HG03457 (cell line): Measurements from ENCODE around the gene GBP2.
"Not testable (repeated sequence)": the region's sequence is repeated elsewhere in the genome, so short reads cannot be mapped to it uniquely, and the experiment has no call there.

Experiments used
- ATAC-seq: cut with Tn5 transposase; IDR thresholded peaks from one replicate; pipeline ENCODE4 v1.9.1; 2021; ENCODE audit warnings: moderate number of reproducible peaks; ENCODE audit not compliant: unreplicated experiment

Gene GBP2

DNA sequence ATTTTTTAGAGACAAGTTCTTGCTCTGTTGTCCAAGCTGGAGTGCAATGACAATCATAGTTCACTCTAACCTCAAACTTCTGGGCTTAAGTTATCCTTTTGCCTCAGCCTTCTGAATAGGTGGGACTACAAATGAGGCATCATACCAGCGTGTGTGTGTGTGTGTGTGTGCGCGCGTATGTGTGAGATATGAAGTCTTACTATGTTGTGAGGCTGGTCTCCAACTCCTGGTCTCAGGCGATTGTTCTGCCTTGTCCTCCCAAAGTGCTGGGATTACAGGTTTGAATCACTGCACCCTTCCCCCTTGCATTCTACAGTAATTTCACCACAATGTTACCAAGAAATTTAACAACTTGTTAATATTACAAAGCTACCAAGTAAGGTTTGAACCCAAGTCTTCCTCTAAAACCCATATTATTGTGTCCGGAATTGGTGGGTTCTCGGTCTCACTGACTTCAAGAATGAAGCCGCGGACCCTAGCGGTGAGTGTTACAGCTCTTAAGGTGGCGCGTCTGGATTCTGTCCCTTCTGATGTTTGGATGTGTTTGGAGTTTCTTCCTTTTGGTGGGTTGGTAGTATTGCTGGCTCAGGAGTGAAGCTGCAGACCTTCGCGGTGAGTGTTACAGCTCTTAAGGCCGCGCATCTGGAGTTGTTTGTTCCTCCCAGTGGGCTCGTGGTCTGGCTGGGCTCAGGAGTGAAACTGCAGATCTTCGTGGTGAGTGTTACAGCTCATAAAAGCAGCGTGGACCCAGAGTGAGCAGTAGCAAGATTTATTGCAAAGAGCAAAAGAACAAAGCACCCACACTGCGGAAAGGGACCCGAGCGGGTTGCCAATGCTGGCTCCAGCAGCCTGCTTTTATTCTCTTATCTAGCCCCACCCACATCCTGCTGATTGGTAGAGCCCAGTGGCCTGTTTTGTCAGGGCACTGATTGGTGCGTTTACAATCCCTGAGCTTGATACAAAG lies 970 bp upstream of the GBP2 start:
- not testable (repeated sequence) for ATAC-seq

DNA sequence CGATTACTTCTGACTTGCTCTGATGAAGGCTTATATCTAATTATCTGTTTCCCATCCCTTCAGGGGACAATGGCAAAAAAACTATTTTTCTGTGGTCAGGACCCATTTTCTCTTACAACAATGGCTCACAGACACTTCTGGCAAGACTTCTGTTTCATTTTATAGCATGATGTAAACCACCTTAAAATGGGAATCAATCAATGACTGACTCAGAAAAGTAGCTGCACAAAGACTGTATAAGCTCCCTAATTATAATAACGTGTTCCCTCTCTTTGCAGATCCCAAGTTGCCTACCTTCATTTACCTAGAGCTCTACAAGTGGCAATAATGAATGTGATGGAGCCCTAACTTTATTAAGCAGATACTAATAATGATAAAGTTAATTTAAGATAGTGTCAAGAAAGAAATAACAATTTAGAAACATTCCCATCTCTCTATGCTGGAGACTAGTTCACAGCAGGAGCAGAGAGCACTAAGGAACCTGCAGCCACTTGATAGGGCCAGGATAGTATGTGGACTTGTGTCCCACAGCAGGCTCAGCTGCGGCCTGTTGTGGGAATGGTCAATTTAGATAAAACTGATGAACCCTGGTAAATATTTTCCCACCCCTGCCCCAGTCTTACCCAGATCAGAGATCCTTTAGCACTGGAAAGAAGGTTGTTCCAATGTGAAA lies 538 bp downstream of the GBP2 start:
- ATAC-seq = no peak

DNA sequence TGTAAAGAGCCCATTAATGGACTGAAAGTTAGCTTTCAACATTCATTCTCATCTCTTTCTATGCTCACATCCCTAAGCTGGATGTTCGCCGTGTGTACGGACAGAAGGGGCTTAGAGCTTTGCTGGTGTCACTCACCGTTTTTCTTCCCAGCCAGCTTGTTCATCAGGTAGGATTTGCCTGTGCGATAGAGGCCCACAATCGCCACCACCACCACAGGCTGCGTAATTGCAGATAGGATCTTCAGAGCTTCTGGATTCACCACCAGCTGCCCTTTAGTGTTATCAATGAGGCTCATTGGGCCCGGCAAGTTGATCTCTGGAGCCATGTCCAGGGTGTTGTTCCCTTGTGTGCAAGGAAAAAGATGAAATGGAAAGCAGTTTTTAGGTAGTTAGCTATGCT lies 4.3 kb downstream of the GBP2 start:
- ATAC-seq = no peak

DNA sequence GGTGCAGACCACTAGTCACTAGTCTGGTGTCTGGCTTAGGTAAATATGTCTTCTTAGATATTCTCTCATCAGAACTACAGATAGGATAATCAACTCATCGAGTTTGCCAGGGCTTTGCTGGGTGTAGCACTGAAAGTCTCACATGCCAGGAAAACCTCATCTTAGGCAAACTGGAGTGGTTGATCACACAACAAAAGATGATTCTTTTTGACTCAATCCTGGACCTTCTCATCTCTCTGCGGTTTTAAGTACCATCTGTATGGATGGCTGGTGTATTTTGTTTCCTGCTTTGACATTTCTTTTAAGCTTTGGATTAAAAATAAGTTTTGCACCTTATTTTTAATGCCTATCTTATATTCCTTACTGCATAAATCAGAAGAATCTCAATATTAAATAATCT lies 11.3 kb downstream of the GBP2 start:
- no peak for ATAC-seq

DNA sequence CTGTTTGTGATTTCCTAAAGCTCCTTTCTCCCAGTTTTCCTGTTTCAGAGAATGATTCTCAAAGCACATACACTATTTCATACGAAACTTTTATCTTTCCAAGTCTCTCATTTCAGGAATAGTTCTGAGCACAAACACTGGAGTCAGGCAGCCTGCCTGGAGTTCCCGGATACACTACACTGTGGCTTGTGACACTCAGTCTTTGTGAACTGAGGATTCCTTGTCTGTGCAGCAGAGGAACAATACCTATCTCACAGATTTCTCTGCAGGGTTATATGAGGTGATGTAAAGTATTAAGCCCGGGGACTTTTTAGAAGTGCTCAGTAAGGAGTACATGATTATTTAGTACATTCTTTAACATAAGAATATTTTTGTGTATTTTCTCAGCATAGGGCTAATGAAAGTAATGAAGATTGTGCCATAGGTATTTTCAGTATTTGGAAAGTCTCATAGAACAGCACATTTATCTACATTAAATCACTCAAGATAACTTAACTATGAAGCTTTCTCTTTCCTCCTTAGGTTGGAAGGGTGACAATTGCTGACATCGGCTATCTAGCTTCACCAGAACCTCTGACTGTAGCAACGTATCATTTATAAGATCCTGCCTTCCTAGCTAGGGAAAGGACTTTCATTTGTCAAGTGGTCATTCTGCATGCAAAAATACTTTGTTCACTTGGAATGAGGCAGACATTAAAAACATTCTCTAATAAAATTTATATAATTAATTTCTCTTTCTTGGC lies 12.9 kb downstream of the GBP2 start:
- ATAC-seq = no peak

DNA sequence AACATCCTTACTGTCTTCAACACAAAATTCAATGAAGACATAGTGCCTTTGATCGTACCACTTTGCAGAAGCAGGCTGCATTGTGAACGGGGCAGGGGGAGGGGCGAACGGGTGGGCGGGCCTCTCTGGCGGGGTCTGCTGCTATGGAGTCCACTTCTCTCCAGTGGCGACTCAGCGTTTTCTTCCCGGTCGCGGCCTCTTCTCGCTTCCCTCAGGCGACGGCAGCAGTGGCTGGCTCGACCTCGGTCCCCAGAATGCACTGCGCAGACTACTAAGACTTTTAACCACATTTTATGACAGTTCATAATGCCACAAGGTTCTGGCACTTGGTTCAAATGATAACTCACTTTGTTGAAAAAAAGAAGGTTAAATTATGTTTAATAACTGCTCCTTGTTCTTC lies 21.2 kb downstream of the GBP2 start:
- no peak for ATAC-seq

DNA sequence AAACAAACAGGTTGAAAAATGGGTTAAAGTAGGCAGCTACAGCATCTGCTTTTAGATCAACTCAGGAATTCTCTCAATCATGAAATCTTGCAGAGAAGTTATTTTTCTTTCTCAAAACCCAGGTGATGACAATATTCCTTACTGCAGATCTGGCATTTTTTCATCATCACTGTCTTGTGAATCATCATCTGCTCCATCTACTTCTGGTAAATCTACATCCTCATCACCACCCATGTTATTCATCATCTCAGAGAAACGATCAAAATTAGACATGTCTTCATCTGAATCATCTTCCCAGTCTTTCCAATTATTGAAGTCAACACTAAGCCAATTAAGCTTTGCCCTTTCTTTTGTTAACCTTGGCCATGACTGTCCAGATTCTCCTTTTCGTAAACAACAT lies 21.8 kb downstream of the GBP2 start:
- ATAC-seq = no peak

DNA sequence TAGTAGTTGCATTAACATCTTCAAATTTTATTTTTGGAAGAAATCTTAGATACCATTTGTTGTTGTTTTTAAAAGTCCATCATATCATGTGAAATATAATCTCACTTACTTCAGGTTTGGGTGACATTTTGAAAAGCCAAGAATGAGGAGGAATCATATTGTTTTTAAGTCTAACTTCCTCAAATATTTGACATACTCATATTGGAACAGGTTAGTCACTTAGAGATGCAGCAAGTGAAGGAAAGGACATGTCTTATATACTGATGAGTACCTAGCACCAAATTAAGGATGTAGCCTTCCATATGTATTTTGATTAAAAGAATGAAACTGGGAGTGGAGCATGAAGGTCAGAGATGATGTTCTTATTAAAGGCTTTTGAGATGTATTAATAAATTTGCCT lies 23.9 kb downstream of the GBP2 start:
- ATAC-seq = no peak

DNA sequence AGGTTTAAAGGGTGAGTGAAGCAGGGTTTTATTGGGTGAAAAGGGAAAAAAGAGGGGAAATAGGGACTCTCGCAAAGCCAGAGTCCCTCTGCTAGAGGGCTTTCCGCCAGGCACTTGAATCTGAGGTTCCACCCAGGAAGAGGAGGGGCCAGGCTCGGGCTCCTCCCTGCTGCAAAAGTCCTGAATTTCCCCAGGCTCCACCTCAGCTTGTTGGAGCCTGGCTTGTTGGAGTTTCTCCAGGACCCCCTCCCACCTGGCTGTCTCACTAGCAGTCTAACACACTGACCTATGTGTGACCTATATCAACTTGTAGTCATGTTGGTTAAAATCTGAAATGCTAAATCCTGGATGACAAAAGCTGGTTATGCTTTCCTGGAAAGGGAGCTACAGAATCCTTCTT lies 25.5 kb downstream of the GBP2 start:
- no peak for ATAC-seq

DNA sequence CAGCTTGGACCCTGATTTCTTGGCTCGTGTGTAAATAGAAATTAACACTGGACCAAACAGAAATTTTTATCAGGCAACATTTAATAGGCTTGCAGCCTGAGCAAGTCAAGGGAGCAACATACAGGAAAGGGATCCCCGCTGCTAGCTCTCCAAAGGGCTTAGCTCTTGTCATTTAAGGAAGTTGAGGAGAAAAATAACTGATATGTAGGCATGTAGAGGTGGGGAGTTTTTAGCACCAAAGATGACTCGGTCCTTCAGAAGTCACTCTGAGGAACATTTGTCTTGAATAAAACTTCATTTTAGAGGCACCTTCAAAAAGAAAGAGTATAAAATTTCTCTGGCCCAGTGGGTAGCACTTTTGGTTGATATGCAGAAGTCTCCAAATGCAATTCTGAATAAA lies 27.1 kb downstream of the GBP2 start:
- ATAC-seq = no peak

DNA sequence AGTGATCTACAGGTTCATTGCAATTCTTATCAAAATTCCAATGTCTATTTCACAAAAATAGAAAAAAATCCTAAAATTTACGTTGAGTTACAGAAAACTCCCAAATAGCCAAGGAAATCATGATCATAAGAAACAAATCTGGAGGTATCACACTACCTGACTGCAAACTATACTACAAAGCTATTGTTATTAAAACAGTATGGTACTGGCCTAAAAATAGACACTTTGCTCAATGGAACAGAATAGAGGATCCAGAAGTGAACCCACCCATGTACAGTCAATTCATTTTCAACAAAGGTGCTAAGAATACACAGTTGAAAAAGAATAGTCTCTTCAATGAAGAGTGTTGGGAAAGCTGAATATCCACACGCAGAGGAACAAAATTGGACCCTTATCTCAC lies 30.2 kb downstream of the GBP2 start:
- no peak for ATAC-seq

DNA sequence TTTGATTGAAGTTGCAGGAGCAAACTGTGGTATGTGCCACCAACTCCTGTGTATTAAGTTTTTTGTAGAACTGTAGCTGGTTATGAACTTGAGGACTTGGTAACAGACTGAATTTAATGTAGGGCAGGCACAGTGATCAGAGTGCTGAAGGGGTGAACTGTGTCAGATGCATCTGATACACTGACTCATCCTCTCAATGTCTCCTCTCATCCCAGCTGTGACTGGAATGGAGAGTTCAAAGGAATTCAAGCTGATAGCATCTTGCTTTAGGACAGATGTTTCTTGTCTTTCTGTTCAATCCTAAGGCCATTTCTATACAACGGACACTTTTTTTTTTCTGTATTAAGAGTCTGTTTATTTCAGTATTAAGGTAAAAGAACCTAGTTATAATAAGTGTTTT lies 36.0 kb downstream of the GBP2 start:
- no peak for ATAC-seq

DNA sequence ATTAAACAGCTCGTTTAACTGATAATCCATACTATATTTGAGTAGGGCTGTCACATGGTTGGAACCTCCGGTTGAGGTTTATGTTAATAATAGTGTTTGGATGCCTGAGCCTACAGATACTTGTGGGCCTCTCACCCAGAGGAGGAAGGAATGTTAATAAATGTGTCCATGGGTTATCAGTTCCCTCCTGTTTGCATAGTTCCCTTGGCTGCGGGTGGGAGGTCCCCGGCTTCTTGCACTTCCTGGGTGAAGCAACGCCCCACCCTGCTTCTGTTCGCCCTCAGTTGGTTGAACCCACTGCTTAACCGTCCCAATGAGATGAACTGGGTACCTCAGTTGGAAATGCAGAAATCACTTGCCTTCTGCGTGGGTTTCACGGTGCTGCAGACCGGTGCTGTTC lies 37.3 kb downstream of the GBP2 start:
- ATAC-seq = no peak

DNA sequence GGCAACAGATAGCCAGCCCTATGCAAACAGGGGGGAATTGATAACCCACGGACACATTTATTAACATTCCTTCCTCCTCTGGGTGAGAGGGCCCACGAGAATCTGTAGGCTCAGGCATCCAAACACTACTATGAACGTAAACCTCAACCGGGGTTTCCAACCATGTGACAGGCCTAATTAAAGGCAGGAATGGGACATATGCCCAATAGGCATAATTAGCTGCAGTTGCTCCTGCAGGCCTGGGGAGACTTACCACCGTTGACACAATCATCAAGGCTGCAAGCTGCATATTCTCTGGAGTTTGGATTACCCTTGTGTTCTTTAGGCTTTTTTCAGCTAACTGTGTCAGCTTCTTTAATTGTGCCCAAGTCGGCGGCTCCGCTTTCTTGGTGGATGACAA lies 38.7 kb downstream of the GBP2 start:
- ATAC-seq = no peak

DNA sequence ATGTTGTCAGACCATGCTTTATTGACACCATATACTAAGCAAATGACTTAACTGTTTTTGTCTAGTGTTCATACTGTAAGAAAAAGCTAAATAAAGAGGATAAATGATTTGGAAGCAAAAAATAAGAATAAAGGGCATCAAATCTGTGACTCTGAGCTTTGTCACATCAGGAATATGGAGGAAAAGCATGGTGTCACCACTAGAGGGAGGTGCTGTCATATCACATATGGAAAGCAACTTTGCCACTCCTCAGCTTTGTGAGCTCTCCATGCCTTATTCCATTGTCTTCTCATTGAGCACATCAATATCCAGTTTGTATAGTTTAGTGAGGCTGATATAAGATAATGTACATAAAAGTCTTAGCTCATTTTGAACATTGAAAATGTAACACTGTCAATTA lies 40.1 kb downstream of the GBP2 start:
- no peak for ATAC-seq

DNA sequence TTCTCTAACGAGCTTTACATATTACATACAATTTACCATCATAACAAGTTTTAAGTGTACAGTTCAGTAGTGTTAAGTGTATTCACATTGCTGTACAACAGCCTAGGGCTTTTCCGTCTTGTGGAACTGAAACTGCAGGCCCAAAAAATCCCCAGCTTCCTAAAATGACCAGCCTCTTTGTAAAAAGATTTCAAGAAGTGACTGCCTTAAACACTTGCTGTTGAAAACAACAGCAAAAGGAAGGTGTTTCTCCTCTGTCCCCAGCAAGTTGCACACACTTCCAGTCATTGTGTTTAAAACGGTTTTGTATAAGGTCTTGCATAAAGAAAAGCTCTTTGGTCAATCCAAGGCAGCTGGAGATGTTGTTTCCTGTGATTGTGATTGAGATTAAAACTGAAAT lies 44.9 kb downstream of the GBP2 start:
- peak; percentile 59 for ATAC-seq

DNA sequence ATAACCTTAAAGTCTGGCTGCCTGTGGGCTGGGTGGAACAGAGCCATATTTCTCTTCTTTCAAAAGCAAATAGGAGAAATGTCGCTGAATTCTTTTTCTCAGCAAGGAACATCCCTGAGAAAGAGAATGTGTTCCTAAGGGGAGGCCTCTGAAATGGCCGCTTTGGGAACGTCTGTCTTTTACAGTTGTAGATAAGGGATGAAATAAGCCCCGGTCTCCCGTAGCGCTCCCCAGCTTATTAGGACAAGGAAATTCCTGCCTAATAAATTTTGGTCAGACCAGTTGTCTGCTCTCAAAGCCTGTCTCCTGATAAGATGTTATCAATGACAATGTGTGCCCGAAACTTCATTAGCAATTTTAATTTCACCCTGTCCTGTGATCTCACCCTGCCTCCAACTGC lies 45.8 kb downstream of the GBP2 start:
- ATAC-seq = not testable (repeated sequence)

DNA sequence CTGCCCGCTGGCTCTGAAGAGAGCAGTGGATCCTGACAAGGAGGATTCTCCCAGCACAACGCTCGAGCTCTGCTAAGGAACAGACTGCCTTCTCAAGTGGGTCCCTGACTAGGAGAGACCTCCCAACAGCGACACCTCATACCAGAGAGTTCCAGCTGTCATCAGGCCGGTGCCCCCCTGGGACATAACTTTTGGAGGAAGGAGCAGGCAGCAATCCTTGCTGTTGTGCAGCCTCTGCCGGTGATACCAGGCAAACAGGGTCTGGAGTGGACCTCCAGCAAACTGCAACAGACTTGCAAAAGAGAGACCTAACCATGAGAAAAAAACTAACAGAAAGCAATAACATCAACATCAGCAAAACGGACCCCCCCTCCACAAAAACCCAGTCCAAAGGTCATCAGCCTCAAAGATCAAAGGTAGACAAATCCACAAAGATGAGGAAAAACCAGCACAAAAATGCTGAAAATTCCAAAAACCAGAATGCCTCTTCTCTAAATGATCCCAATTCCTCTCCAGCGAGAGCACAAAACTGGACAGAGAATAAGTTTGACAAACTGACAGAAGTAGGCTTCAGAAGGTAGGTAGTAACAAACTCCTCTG lies 53.3 kb downstream of the GBP2 start:
- ATAC-seq = not testable (repeated sequence)

DNA sequence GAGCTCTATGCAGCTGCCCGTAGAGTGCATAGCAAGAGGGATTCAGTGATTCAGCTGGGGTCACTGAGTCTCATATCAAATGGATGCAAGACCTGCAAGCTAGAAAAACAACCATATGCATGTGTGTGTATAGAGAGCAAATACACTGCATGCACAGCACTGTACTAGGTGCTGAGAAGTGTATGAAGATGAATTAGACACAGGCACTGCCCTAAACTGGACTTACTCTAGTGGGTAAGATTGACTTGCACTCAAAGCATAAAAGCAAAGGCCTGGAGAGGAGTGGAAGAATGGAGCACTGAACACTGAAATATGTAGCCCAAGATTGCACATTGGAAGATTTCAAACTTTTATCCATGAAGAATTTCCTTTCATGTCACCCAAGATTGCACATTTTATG lies 55.4 kb downstream of the GBP2 start:
- no peak for ATAC-seq

DNA sequence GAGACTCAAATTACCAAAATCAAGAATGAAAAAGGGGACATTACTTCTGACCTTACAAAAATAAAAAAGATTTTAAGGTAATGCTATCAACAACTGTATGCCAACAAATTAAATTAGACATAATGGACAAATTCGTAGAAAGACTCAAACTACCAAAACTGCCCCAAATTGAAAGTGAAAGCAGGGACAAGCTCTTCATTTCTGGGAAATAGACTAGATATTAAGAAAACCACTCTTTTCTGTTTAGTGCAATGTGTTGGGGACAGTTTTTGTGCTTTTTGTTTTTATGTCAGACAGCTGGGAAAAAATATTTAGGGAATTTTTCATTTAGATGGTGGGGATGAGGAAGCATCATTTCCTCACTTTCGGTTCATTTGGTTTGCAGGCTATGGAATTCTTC lies 56.0 kb downstream of the GBP2 start:
- no peak for ATAC-seq

DNA sequence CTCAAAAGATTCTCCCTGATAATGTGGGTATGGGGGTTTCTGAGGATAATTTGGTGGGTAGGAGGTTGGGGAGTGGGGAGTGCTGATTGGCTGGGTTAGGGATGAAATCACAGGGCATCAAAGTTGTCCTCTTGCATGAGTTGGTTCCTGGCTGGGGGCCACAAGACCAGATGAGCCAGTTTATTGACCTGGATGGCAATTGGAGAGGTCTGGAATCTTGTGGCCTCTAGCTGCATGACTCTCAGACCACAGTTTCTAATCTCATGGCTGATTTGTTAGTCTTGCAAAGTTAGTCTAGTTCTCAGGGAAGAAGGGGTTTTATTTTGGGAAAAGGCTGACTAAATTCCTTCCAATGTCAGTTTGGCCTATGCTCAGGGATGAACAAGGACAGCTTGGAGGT lies 57.6 kb downstream of the GBP2 start:
- no peak for ATAC-seq
